Activated B cell treated with CpG ODN at 0.5 μM for 24 hours (primary cell): ENCODE measurements around the gene FLNA. TPM values are rescaled to one million over a fixed set of nuclear protein-coding genes. Genes with fewer than 3 reads are reported as not detected.
A peak's percentile ranks its signal among the peaks of the same experiment; 100 is the strongest.

Source experiments
- ATAC-seq: fragments of 200-7000 bp; cut with Tn5 transposase; one replicate; pipeline ENCODE4 v1.10.0; 2021; ENCODE audit warnings: low read depth, mild to moderate bottlenecking, moderate library complexity
- CTCF ChIA-PET: fragments of 350-600 bp; sonication (Branson Sonifier 250); formaldehyde crosslinking; loops from one replicate; lab custom pipeline; 2021; ENCODE audit warnings: antibody characterized with exemption; lab: Charles Lee
- POLR2A ChIA-PET: fragments of 350-600 bp; sonication (Branson Sonifier 250); formaldehyde crosslinking; loops from one replicate; lab custom pipeline; 2021; ENCODE audit warnings: antibody characterized with exemption; lab: Charles Lee
- DNase-seq: peaks from one replicate; pipeline ENCODE4 v3.0.0; 2022
- H3K27ac Mint-ChIP-seq: one replicate; pipeline ENCODE4 v1.8.0; 2020; ENCODE audit warnings: mixed read lengths
- H3K27me3 Mint-ChIP-seq: one replicate; pipeline ENCODE4 v1.8.0; 2021; ENCODE audit warnings: mixed read lengths
- H3K36me3 Mint-ChIP-seq: one replicate; pipeline ENCODE4 v1.8.0; 2021; ENCODE audit warnings: low read depth, mixed read lengths
- H3K4me1 Mint-ChIP-seq: one replicate; pipeline ENCODE4 v1.8.0; 2021; ENCODE audit warnings: mixed read lengths
- H3K4me3 Mint-ChIP-seq: one replicate; pipeline ENCODE4 v1.8.0; 2020; ENCODE audit warnings: mild to moderate bottlenecking, mixed read lengths
- H3K9me3 Mint-ChIP-seq: one replicate; pipeline ENCODE4 v1.8.0; 2020; ENCODE audit warnings: mixed read lengths
- intact Hi-C: fragments of 100-400 bp; cut with micrococcal nuclease; formaldehyde crosslinking; loops from one replicate; pipeline ENCODE4 v1.15.1; 2024
- total RNA-seq: library from RNA; stranded (reverse); gene quantifications from 2 replicates; pipeline ENCODE4 v1.2.3, GENCODE V29; 2022
- TF ChIP-seq, protein P1 (sequence below): fragments of 200-600 bp; IDR thresholded peaks from one replicate; pipeline ENCODE4 v1.8.0; 2022; ENCODE audit warnings: antibody characterized with exemption, mild to moderate bottlenecking

Gene FLNA
- total RNA-seq, 1 donor from 2014 or later, result 679 TPM

DNA sequence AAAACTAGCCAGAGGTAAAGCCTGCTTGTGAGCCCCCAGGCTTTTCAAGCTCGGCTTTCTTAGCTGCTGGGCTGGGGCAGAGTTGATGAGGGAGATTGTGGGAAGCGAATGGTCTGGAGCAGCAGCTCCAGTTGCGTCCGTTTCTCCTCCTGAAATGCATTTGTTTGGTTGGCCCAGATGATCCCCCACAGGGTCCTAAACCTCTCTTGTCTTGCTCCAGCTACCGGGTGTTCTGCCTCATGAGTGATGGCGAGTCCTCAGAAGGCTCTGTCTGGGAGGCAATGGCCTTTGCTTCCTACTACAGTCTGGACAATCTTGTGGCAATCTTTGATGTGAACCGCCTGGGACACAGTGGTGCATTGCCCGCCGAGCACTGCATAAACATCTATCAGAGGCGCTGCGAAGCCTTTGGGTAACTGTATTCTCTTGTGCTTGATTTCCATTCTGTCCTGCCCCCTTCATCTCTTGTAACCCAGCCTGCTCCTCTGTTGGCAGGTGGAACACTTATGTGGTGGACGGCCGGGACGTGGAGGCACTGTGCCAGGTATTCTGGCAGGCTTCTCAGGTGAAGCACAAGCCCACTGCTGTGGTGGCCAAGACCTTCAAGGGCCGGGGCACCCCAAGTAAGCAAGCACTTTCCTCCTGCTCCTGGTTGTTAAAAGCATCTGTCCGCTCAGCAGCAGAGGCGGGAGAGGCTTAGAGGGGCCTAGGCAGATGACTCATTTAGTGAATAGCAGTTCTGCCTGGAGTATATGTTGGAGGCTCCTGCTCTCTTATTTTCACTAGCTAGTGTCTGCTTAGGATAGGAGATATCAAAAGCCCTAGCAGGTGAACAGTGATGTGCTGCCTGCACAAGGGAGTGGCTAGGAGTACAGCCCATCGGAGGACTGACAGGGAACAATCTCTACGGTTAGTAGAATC is 63.6 kb downstream of the FLNA start:
- peaks cover 34% of the 10 kb centered on the region for H3K4me1 Mint-ChIP-seq
- TF ChIP-seq, protein P1, sequence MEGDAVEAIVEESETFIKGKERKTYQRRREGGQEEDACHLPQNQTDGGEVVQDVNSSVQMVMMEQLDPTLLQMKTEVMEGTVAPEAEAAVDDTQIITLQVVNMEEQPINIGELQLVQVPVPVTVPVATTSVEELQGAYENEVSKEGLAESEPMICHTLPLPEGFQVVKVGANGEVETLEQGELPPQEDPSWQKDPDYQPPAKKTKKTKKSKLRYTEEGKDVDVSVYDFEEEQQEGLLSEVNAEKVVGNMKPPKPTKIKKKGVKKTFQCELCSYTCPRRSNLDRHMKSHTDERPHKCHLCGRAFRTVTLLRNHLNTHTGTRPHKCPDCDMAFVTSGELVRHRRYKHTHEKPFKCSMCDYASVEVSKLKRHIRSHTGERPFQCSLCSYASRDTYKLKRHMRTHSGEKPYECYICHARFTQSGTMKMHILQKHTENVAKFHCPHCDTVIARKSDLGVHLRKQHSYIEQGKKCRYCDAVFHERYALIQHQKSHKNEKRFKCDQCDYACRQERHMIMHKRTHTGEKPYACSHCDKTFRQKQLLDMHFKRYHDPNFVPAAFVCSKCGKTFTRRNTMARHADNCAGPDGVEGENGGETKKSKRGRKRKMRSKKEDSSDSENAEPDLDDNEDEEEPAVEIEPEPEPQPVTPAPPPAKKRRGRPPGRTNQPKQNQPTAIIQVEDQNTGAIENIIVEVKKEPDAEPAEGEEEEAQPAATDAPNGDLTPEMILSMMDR, result no peak
- H3K36me3 Mint-ChIP-seq, result no peaks in the 10 kb centered on the region
- ATAC-seq (no peak), DNase-seq (no peak)
- POLR2A ChIA-PET, result interaction anchor here (0.6 kb wide), 1 partner anchor 11 kb away, joined by 7 read pairs; no protein-coding TSS in a partner anchor
- intact Hi-C loops, result no loop called here
- H3K27me3 Mint-ChIP-seq, result no peaks in the 10 kb centered on the region
- CTCF ChIA-PET, result no interaction called here
- no peak overlapping the region for H3K4me3 Mint-ChIP-seq
- no peak overlapping the region for H3K27ac Mint-ChIP-seq
- no peaks in the 10 kb centered on the region for H3K9me3 Mint-ChIP-seq

DNA sequence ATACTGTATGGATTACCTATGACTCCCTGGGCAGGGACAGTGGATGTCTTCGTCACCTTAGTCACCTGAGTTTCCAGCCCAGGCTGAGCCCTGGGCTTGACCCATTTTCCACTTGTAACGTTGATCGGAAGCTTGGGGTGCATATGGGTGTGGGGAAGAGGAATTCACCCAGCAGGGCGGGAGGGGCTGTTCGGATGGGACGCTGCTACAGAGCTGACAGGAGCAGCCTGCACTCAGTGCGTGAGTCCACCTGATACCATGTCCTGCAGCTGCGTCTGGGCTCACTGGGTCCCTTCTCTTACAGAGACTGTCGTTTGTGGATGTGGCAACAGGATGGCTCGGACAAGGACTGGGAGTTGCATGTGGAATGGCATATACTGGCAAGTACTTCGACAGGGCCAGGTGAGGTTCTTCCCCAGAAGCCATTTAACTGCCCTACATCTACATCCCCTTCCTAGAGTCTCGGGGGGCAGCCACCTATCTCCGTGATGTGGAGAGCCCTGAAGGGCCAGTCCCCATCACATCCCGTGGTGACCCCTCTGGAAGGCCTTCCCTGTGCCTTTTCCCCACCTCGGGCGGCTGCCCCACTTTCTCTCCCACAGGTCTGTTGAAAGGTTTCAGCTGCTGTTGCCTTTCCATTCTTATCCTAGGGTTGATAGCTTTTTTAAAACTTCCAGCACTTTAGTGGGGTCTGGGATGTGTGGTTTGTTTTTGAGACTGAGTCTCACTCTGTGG is 65.2 kb downstream of the FLNA start:
- intact Hi-C loops, result no loop called here
- H3K27ac Mint-ChIP-seq, result no peak overlapping the region
- TF ChIP-seq, protein P1, result no peak

DNA sequence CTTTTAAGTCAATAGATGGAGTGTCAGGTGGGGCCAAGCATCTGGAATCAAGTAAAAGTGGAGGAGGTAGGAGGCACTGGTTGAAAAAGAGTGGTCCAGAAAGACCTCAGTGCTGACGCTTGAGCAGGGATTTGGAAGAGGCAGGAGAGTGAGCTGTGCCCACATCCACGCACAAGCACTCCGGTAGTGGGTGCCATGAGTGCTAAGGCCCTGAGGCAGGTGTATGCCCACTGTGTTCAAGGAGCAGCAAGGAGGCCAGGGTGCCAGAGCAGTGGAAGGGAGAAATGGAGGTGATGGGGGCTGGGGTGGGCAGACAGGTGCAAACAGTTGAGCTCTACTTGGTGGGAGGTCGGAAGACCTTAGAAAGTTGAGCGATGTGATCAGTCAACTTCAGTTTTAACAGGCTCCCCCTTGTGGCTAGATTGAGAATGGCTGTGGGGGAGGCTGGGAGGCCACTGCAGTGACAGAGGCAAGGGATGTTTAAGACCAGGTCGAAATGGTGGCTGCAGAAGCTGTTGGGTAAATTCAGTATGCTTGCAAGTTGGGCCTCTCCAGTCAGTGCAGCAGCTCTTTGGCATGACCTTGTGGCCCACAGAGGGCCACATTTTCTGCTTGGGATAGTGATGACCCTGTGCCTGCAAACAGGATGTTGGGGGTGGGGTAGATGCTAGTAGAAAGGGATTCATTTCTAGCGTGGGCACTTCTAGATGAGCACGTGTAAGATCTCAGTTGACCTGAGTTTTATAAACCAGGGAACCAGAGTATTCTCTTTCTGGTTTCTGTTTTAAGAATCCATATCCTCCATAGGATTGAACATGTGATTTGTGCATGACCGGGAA is 66.1 kb downstream of the FLNA start:
- intact Hi-C loops, result loop anchor here (1.0 kb wide), 1 partner anchor 172 kb away; no protein-coding TSS in a partner anchor
- POLR2A ChIA-PET, result no interaction called here
- no peak overlapping the region for H3K27ac Mint-ChIP-seq

More for the DNA sequence above, 65.2 kb downstream of the FLNA start:
- CTCF ChIA-PET, result interaction anchor here (1.2 to 2.5 kb wide), 4 partner anchors 9 to 261 kb away, joined by 3 to 22 read pairs (median 4); no protein-coding TSS in a partner anchor
- POLR2A ChIA-PET, result interaction anchor here (0.6 kb wide), 1 partner anchor 142 kb away, joined by 10 read pairs; no protein-coding TSS in a partner anchor
- Mint-ChIP-seq H3K4me3 (no peak overlapping the region), H3K36me3 (no peaks in the 10 kb centered on the region), H3K4me1 (peaks cover 47% of the 10 kb centered on the region), H3K27me3 (no peaks in the 10 kb centered on the region), H3K9me3 (no peaks in the 10 kb centered on the region)
- ATAC-seq (no peak), DNase-seq (no peak)

DNA sequence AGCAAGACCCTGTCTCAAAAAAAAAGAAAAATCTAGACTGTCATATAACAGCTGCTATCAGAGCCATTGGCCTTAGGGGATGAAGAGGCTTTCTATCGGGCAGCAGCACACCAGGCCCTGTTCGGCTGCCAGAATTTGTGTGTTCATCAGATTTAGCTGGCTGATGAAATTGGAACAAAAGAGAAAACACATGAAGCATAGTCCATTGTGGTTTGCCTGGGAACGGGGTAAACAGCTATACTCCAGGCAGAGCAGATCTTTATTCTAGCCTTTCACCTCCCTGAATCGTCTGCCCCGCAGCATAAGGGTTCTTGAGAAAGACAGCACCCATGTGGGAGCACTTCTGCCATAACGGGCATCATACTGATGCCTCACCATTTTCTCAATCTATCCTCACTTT is 67.2 kb downstream of the FLNA start:
- ATAC-seq (no peak), DNase-seq (no peak)
- intact Hi-C loops, result no loop called here
- POLR2A ChIA-PET, result no interaction called here
- Mint-ChIP-seq H3K36me3 (no peaks in the 10 kb centered on the region), H3K27me3 (no peaks in the 10 kb centered on the region), H3K27ac (no peak overlapping the region), H3K9me3 (no peaks in the 10 kb centered on the region), H3K4me3 (no peak overlapping the region), H3K4me1 (peaks cover 44% of the 10 kb centered on the region)
- TF ChIP-seq, protein P1, result no peak
- CTCF ChIA-PET, result interaction anchor here (1.2 to 2.5 kb wide), 3 partner anchors 9 to 169 kb away, joined by 3 to 22 read pairs (median 11); no protein-coding TSS in a partner anchor

More for the DNA sequence above, 66.1 kb downstream of the FLNA start:
- H3K4me3 Mint-ChIP-seq, result no peak overlapping the region
- no peaks in the 10 kb centered on the region for H3K27me3 Mint-ChIP-seq
- H3K9me3 Mint-ChIP-seq, result no peaks in the 10 kb centered on the region
- peak; percentile 90 for ATAC-seq
- no peaks in the 10 kb centered on the region for H3K36me3 Mint-ChIP-seq
- peaks cover 47% of the 10 kb centered on the region for H3K4me1 Mint-ChIP-seq
- CTCF ChIA-PET, result interaction anchor here (0.9 to 2.5 kb wide), 7 partner anchors 8 to 260 kb away, joined by 3 to 22 read pairs (median 3); no protein-coding TSS in a partner anchor
- TF ChIP-seq, protein P1, result no peak
- peak; percentile 52 for DNase-seq
